Naive thymus-derived CD4-positive, alpha-beta T cell (primary cell): ENCODE measurements around the gene FLNC. TPM values are rescaled to one million over a fixed set of nuclear protein-coding genes. Genes with fewer than 3 reads are reported as not detected.

Experiments used
- ATAC-seq: fragments of 150-1000 bp; cut with Tn5 transposase; 2 replicates; pipeline ENCODE4 v1.10.0; 2021; ENCODE audit warnings: mild to moderate bottlenecking, moderate library complexity
- CTCF ChIA-PET: fragments of 350-600 bp; sonication (Branson Sonifier 250); formaldehyde crosslinking; loops from one replicate; lab custom pipeline; 2021; ENCODE audit warnings: antibody characterized with exemption; lab: Charles Lee
- POLR2A ChIA-PET: fragments of 350-600 bp; sonication (Branson Sonifier 250); formaldehyde crosslinking; loops from one replicate; lab custom pipeline; 2021; ENCODE audit warnings: antibody characterized with exemption, inconsistent platforms; lab: Charles Lee
- DNase-seq, 9 donors: peaks; one replicate each; pipeline versions ENCODE4 v3.0.0 to v3.0.0-alpha.2; 2020 to 2022; ENCODE audit warnings: mixed read lengths in 1 of 9
- H3K27ac ChIP-seq: one replicate; pipeline ENCODE4 v1.7.0; 2013; ENCODE audit warnings: mild to moderate bottlenecking, low read depth, low read length, moderate library complexity
- H3K27me3 ChIP-seq, 2 donors: one replicate each; pipeline ENCODE4 v1.7.0; 2013; ENCODE audit warnings: low read length in 2 of 2, mild to moderate bottlenecking in 2 of 2, moderate library complexity in 2 of 2; ENCODE audit not compliant: control insufficient read depth in 2 of 2, insufficient read depth in 2 of 2
- H3K36me3 ChIP-seq, 3 experiments: 1 replicate in 2 of 3; 2 replicates in 1 of 3; pipeline ENCODE4 v1.7.0; 2013; ENCODE audit warnings: low read length in 3 of 3, mild to moderate bottlenecking in 3 of 3, moderate library complexity in 1 of 3; ENCODE audit not compliant: insufficient read depth in 3 of 3, control insufficient read depth in 2 of 3
- H3K4me1 ChIP-seq, 2 donors: one replicate each; pipeline ENCODE4 v1.7.0; 2013; ENCODE audit warnings: low read length in 2 of 2, mild to moderate bottlenecking in 2 of 2, moderate library complexity in 1 of 2; ENCODE audit not compliant: control insufficient read depth in 2 of 2, insufficient read depth in 2 of 2
- H3K4me3 ChIP-seq: 2 replicates; pipeline ENCODE4 v1.7.0; 2013; ENCODE audit warnings: mild to moderate bottlenecking, low read length
- H3K9me3 ChIP-seq, 3 experiments: 1 replicate in 2 of 3; 2 replicates in 1 of 3; pipeline ENCODE4 v1.7.0; 2013; ENCODE audit warnings: low read length in 3 of 3; ENCODE audit not compliant: control insufficient read depth in 2 of 3
- H3K27ac Mint-ChIP-seq, 9 donors: one replicate each; pipeline ENCODE4 v1.8.0; 2020 to 2022; ENCODE audit warnings: mixed read lengths in 9 of 9, mild to moderate bottlenecking in 8 of 9, moderate library complexity in 5 of 9, inconsistent platforms in 2 of 9
- H3K27me3 Mint-ChIP-seq, 5 donors: one replicate each; pipeline ENCODE4 v1.8.0; 2021 to 2022; ENCODE audit warnings: mixed read lengths in 5 of 5, mild to moderate bottlenecking in 1 of 5
- H3K36me3 Mint-ChIP-seq, 5 donors: one replicate each; pipeline ENCODE4 v1.8.0; 2020 to 2022; ENCODE audit warnings: mixed read lengths in 5 of 5, mild to moderate bottlenecking in 3 of 5, inconsistent platforms in 1 of 5
- H3K4me1 Mint-ChIP-seq, 7 donors: one replicate each; pipeline ENCODE4 v1.8.0; 2020 to 2022; ENCODE audit warnings: mixed read lengths in 7 of 7, mild to moderate bottlenecking in 3 of 7, inconsistent platforms in 1 of 7
- H3K4me3 Mint-ChIP-seq, 10 donors: one replicate each; pipeline ENCODE4 v1.8.0; 2020 to 2022; ENCODE audit warnings: mild to moderate bottlenecking in 10 of 10, mixed read lengths in 10 of 10, moderate library complexity in 6 of 10, inconsistent platforms in 2 of 10
- H3K9me3 Mint-ChIP-seq, 11 donors: one replicate each; pipeline ENCODE4 v1.8.0; 2020 to 2022; ENCODE audit warnings: mixed read lengths in 11 of 11, mild to moderate bottlenecking in 4 of 11, inconsistent platforms in 1 of 11, moderate library complexity in 1 of 11
- intact Hi-C, 2 donors: fragments of 100-400 bp; cut with micrococcal nuclease; formaldehyde crosslinking; loops; one replicate each; pipeline ENCODE4 v1.15.1; 2023
- polyA plus RNA-seq, 2 donors: library from polyadenylated mRNA; unstranded; fragments of 300-500 nt; fragmentation: Illumina TruSeq; gene quantifications; one replicate each; pipeline ENCODE4 v1.2.3, GENCODE V29; 2021
- total RNA-seq, 6 experiments: library from RNA in 5 of 6; stranded (reverse) in 5 of 6; gene quantifications; 1 replicate in 5 of 6; 2 replicates in 1 of 6; pipeline ENCODE4 v1.2.3 and lab custom pipeline; 2021 to 2026

Gene FLNC
- total and polyA plus RNA-seq, 7 experiments from 2014 or later, result 0.05 to 0.19 TPM; not detected in 5

- Histone ChIP-seq H3K4me1 (peaks cover 0 to 3% of the 10 kb centered on the region in 2 donors), H3K9me3 (no peaks in the 10 kb centered on the region), H3K27me3 (no peaks in the 10 kb centered on the region), H3K27ac (no peak overlapping the region), H3K36me3 (peaks cover 0 to 3% (median 0%) of the 10 kb centered on the region in 3 experiments), H3K4me3 (no peak overlapping the region)
- intact Hi-C loops, result loop anchor here (5.0 kb wide), 3 partner anchors 49 to 69 kb away; partner anchors contain the start of genes ATP6V1F (in 2 of the 2) and CALU (in 1 of the 2)
- ChIA-PET CTCF (no interaction called here), POLR2A (no interaction called here)
- ATAC-seq (no peak), DNase-seq (no peak)
- no peaks in the 10 kb centered on the region for H3K9me3 Mint-ChIP-seq
- H3K4me1 Mint-ChIP-seq, result peaks cover 6 to 28% (median 12%) of the 10 kb centered on the region in 7 donors
- peaks cover 0 to 25% (median 0%) of the 10 kb centered on the region in 5 donors for H3K27me3 Mint-ChIP-seq
- H3K4me3 Mint-ChIP-seq, result peak overlapping the region in 5 of 10 donors; percentile 6 to 90 (median 62)
- peak overlapping the region in 1 of 9 donors; percentile 56 for H3K27ac Mint-ChIP-seq
- H3K36me3 Mint-ChIP-seq, result peaks cover 0 to 16% (median 5%) of the 10 kb centered on the region in 5 donors
Observed at GRCh38 chr7:128793181-128793547, 37.0 kb upstream of the FLNC start.

DNA sequence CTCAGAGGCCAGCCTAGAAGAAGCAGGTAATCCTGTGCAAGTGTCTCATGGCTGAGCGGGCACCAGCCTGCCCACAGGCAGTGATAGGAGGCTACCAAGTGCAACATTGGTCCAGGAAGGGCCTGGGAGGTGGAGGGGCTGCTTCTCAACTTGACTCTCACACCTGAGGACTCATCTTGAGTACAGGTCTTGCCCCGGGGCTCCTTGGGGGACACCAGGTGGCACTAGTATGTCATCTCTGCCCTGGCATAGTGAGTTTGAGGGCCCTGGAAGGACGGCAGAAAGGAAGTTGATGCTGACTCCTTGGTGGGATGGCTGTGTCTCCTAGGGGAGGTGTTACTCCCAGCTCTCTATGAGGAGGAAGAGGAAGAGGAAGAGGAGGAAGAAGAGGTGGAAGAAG lies 36.2 kb upstream of the FLNC start:
- H3K36me3 Mint-ChIP-seq, result peaks cover 0 to 16% (median 5%) of the 10 kb centered on the region in 5 donors
- DNase-seq, result peak in 4 of 9 donors; percentile 21 to 38 (median 34)
- peak overlapping the region in 3 of 10 donors; percentile 4 to 59 (median 21) for H3K4me3 Mint-ChIP-seq
- ChIA-PET CTCF (interaction anchor here (0.8 kb wide), 1 partner anchor 92 kb away, joined by 3 read pairs; no protein-coding TSS in a partner anchor), POLR2A (no interaction called here)
- ATAC-seq, result no peak
- peaks cover 0 to 17% (median 0%) of the 10 kb centered on the region in 5 donors for H3K27me3 Mint-ChIP-seq
- peaks cover 6 to 23% (median 12%) of the 10 kb centered on the region in 7 donors for H3K4me1 Mint-ChIP-seq
- Histone ChIP-seq H3K9me3 (no peaks in the 10 kb centered on the region), H3K27me3 (no peaks in the 10 kb centered on the region), H3K4me3 (no peak overlapping the region), H3K27ac (no peak overlapping the region), H3K36me3 (peaks cover 0 to 3% (median 0%) of the 10 kb centered on the region in 3 experiments), H3K4me1 (peaks cover 0 to 3% of the 10 kb centered on the region in 2 donors)
- H3K9me3 Mint-ChIP-seq, result no peaks in the 10 kb centered on the region
- peak overlapping the region in 2 of 9 donors; percentile 69 to 77 for H3K27ac Mint-ChIP-seq
- intact Hi-C loops, result loop anchor here (1.0 to 5.0 kb wide), 4 partner anchors 48 to 89 kb away; partner anchors contain the start of genes ATP6V1F (in 2 of the 2) and CALU (in 1 of the 2)

DNA sequence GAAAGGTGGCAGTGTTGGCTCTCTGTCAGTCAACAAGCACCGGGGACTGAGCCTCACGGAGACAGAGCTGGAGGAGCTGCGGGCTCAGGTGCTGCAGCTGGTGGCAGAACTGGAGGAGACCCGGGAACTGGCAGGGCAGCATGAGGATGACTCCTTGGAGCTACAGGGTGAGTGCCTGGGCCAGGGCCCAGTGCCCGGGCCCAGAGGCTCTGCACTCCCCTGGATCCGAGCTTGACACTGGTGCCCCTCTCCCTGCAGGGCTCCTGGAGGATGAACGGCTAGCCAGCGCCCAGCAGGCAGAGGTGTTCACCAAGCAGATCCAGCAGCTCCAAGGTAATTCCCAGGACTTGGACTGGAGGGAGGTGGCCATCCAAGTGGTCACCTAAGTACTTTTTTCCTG lies 35.8 kb upstream of the FLNC start:
- no peak for ATAC-seq
- Mint-ChIP-seq H3K36me3 (peaks cover 0 to 16% (median 5%) of the 10 kb centered on the region in 5 donors), H3K9me3 (no peaks in the 10 kb centered on the region), H3K4me3 (no peak overlapping the region), H3K4me1 (peaks cover 6 to 19% (median 12%) of the 10 kb centered on the region in 7 donors), H3K27ac (no peak overlapping the region), H3K27me3 (peaks cover 0 to 13% (median 0%) of the 10 kb centered on the region in 5 donors)
- H3K9me3 ChIP-seq, result no peaks in the 10 kb centered on the region
- intact Hi-C loops, result loop anchor here (1.0 to 5.0 kb wide), 4 partner anchors 48 to 89 kb away; partner anchors contain the start of genes ATP6V1F (in 2 of the 2) and CALU (in 1 of the 2)
- H3K36me3 ChIP-seq, result peaks cover 0 to 3% (median 0%) of the 10 kb centered on the region in 3 experiments
- ChIA-PET POLR2A (no interaction called here), CTCF (interaction anchor here (0.8 kb wide), 1 partner anchor 91 kb away, joined by 3 read pairs; no protein-coding TSS in a partner anchor)
- no peak overlapping the region for H3K27ac ChIP-seq
- no peaks in the 10 kb centered on the region for H3K27me3 ChIP-seq
- H3K4me3 ChIP-seq, result no peak overlapping the region
- DNase-seq, result no peak
- peaks cover 0 to 3% of the 10 kb centered on the region in 2 donors for H3K4me1 ChIP-seq

GRCh38 chr7:128795129-128795528 lies 35.1 kb upstream of the FLNC start:
- peaks cover 4 to 15% (median 12%) of the 10 kb centered on the region in 7 donors for H3K4me1 Mint-ChIP-seq
- intact Hi-C loops, result no loop called here
- H3K9me3 Mint-ChIP-seq, result no peaks in the 10 kb centered on the region
- no peaks in the 10 kb centered on the region for H3K9me3 ChIP-seq
- ChIA-PET CTCF (interaction anchor here (0.7 to 1.3 kb wide), 2 partner anchors 88 to 1414 kb away, joined by 3 read pairs; no protein-coding TSS in a partner anchor), POLR2A (no interaction called here)
- H3K27me3 Mint-ChIP-seq, result peaks cover 0 to 6% (median 0%) of the 10 kb centered on the region in 5 donors
- ATAC-seq (no peak), DNase-seq (no peak)
- no peak overlapping the region for H3K27ac ChIP-seq
- peaks cover 0 to 3% of the 10 kb centered on the region in 2 donors for H3K4me1 ChIP-seq
- H3K27me3 ChIP-seq, result no peaks in the 10 kb centered on the region
- H3K36me3 Mint-ChIP-seq, result peaks cover 0 to 16% (median 5%) of the 10 kb centered on the region in 5 donors
- H3K27ac Mint-ChIP-seq, result peak overlapping the region in 1 of 9 donors; percentile 55
- peaks cover 0 to 3% (median 0%) of the 10 kb centered on the region in 3 experiments for H3K36me3 ChIP-seq
- H3K4me3 ChIP-seq, result no peak overlapping the region
- H3K4me3 Mint-ChIP-seq, result peak overlapping the region in 1 of 10 donors; percentile 10

GRCh38 chr7:128796327-128796726 lies 33.9 kb upstream of the FLNC start:
- Mint-ChIP-seq H3K9me3 (no peaks in the 10 kb centered on the region), H3K27me3 (peaks cover 0 to 2% (median 0%) of the 10 kb centered on the region in 5 donors), H3K4me1 (peaks cover 0 to 10% (median 7%) of the 10 kb centered on the region in 7 donors), H3K27ac (peak overlapping the region in 1 of 9 donors; percentile 9), H3K4me3 (no peak overlapping the region), H3K36me3 (peaks cover 0 to 19% (median 11%) of the 10 kb centered on the region in 5 donors)
- Histone ChIP-seq H3K27ac (no peak overlapping the region), H3K27me3 (no peaks in the 10 kb centered on the region), H3K36me3 (peaks cover 0 to 3% (median 0%) of the 10 kb centered on the region in 3 experiments), H3K4me3 (no peak overlapping the region), H3K9me3 (no peaks in the 10 kb centered on the region), H3K4me1 (peaks cover 0 to 3% of the 10 kb centered on the region in 2 donors)
- ATAC-seq (no peak), DNase-seq (no peak)
- intact Hi-C loops, result no loop called here
- ChIA-PET CTCF (interaction anchor here (1.3 kb wide), 1 partner anchor 87 kb away, joined by 3 read pairs; no protein-coding TSS in a partner anchor), POLR2A (no interaction called here)

GRCh38 chr7:128799451-128799850 lies 30.8 kb upstream of the FLNC start:
- Histone ChIP-seq H3K27ac (no peak overlapping the region), H3K4me1 (no peaks in the 10 kb centered on the region), H3K36me3 (peaks cover 0 to 2% (median 0%) of the 10 kb centered on the region in 3 experiments), H3K4me3 (no peak overlapping the region), H3K9me3 (no peaks in the 10 kb centered on the region), H3K27me3 (no peaks in the 10 kb centered on the region)
- DNase-seq (no peak), ATAC-seq (no peak)
- Mint-ChIP-seq H3K27me3 (no peaks in the 10 kb centered on the region), H3K4me1 (no peaks in the 10 kb centered on the region), H3K27ac (no peak overlapping the region), H3K9me3 (no peaks in the 10 kb centered on the region), H3K36me3 (peaks cover 0 to 23% (median 13%) of the 10 kb centered on the region in 5 donors), H3K4me3 (no peak overlapping the region)
- CTCF ChIA-PET, result no interaction called here
- intact Hi-C loops, result no loop called here
- POLR2A ChIA-PET, result interaction anchor here (0.7 kb wide), 1 partner anchor 1398 kb away, joined by 4 read pairs; no protein-coding TSS in a partner anchor
